ENCODE results near the gene METTL24.
"Not testable (repeated sequence)": the region's sequence is repeated elsewhere in the genome, so short reads cannot be mapped to it uniquely, and the experiment has no call there.

Gene METTL24

GRCh38 chr6:110265273-110265672 is 92.9 kb downstream of the METTL24 start:
- DNase-seq (ENCODE audit: low read depth) = no peak

- DNase-seq (ENCODE audit: low read depth) = no peak
These were observed 101.8 kb downstream of the METTL24 start for GRCh38 chr6:110256366-110256765.

DNA sequence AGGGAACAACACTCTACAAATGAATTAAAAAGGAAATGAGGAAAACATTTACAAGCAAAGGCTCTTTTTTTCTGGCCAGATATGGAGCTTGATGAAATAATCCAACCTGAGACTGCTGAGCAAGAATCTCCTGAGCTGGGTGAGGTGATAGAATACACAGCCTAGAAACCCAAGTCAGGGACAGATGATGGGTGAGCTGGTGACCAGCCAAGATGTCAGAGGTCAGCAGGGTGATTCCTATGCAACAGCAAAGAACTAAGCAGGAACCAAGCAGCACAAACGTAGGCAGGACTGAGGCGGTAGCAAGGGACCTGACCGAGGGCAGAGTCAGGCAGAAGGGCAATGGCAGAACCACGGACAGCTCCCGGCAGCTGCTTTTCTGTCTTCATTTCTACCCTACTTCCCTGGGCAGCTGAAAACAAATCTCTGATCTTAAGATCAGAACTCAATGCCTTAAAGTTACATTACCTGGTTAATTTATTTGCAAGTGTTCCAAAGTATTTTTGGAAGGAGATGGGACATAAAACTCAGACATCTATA is 102.9 kb downstream of the METTL24 start:
- DNase-seq (ENCODE audit: low read depth) = peak; percentile 6

DNA sequence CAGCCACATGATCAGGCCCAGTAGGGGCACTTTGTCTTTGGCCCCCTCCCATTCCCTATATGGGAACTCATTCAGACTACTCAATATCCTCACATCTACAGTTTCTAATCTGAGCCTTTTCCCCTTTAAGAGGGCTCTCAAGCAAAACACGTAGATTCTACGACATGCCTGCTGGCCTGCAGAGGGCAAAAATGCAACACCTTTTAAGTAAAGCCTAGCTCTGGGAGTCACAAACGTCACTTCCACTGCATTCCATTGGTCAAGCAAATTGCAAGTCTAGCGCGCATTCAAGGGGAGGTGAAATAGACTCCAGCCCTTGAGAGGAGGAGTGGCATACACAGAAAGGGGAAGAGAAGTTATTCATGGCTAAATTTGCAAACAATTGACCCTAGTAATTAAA is 107.3 kb downstream of the METTL24 start:
- no peak for DNase-seq (ENCODE audit: low read depth)

- DNase-seq (ENCODE audit: low read depth) = no peak
These were observed 108.1 kb downstream of the METTL24 start for GRCh38 chr6:110250058-110250457.

GRCh38 chr6:110246900-110247546 is 111.1 kb downstream of the METTL24 start:
- DNase-seq (ENCODE audit: low read depth) = no peak

DNA sequence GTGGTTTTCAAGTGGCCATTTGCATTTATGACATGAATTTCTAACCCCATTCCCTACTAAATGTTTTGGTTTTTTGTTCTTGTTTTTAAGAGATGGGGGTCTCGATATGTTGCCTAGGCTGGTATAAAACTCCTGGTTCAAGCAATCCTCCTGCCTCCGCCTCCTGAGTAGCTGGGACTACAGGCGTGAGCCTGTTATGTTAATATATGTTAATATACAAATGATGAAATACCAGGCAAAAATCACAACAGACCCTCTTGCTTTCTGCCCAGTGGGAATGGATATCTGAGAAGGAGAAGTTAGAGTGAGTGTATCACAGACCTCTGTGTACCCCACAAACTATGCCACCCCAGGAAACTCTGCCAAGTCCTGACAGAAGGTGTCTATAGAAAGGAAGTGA is 111.8 kb downstream of the METTL24 start:
- DNase-seq (ENCODE audit: low read depth) = no peak

GRCh38 chr6:110244621-110245020 is 113.5 kb downstream of the METTL24 start:
- DNase-seq (ENCODE audit: low read depth) = peak; percentile 1

DNA sequence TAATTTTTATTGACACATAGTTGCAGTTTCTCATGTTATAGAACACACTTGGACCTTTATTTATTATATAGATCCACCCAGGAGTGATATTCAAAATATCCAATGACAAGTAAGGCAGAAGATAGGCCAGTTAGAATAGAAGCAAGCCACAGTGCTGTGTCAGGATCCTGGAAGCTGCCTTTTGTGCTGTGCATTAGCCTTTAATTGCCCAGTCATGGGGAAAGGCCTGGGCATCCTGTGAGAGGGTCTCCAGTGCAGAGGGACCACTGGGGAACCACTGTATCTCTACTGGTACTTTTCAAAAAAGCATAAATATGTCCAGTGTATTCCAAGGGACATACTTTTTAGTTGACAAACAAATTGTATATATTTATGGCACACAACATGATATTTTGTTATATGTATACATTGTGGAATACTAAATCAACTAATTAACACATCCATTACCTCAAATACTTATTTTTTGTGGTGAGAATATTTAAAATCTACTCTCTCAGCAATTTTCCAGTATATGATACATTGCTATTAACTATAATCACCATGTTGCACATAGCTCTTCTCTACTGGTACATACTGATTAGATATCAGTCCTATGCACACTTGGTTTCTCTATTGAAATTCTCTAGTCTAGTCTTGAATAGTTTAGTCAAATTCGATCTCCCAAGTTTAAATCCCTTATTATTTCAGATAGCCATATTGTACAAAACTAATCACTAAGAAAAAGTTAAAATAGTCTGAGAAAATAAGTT is 118.4 kb downstream of the METTL24 start:
- DNase-seq (ENCODE audit: low read depth) = no peak

GRCh38 chr6:110236007-110236406 is 122.1 kb downstream of the METTL24 start:
- not testable (repeated sequence) for DNase-seq (ENCODE audit: low read depth)

DNA sequence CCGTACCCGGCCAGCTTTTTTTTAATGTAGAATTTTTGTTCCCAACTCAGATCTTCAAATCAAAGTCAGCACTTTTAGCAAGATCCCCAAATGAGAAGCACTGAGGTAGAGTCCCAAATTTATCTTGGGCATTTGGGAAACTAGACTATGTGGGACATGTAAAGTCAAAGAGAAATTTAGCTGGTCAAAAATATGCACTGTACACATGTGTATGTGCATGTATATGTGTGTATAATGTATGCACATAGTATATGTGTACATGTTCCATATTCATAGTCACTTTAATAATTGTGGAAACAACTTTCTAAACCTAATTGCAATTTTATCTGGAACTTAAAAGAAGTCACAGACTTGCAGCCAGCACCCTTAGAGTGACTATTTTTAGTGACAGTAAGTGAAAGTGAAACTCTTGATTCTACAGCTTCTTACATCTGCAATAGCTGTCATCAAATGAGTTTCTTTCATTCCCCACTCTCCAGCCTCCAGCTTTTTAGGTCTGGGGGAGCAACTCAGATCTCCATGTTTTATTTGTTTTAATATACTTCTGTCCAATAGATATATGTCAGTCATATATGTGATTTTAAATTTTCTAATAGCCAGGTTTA is 124.3 kb downstream of the METTL24 start:
- peak; percentile 5 for DNase-seq (ENCODE audit: low read depth)

DNA sequence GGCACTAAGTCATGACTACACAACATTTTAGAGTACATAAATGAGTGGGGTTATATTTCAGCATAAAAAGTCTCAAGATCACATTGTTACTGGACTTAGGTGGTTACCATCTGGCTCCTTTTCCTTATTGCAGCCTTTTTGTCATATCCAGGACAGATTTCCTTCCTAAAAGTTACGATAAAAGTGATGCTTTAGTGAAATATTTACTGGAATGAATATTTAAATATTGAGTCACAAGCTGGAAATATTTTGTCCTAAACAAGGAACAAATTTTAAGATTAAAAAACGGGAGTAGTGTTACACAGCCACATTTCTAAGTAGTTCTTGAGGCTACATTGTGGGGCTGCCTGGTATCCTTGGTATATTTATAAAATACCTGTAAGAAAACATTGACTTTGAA is 125.7 kb downstream of the METTL24 start:
- DNase-seq (ENCODE audit: low read depth) = peak; percentile 1

DNA sequence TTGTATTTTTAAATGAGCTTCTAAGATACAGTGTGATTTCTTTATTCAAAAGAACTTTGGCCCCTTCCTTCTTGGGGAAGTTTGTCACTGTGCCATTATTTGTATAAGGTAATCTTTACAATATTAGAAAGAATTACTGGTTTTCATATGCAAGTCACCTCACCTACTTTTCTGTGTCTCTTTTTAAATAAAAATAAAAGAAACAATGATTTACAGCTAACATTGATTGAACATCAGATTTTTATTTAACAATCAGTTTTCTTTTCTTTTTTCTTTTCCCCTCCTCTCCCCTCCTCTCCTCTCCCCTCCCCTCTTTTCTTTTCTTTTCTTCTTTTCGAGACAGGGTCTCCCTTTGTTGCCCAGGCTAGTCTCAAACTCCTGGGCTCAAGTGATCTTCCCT is 131.9 kb downstream of the METTL24 start:
- no peak for DNase-seq (ENCODE audit: low read depth)

DNA sequence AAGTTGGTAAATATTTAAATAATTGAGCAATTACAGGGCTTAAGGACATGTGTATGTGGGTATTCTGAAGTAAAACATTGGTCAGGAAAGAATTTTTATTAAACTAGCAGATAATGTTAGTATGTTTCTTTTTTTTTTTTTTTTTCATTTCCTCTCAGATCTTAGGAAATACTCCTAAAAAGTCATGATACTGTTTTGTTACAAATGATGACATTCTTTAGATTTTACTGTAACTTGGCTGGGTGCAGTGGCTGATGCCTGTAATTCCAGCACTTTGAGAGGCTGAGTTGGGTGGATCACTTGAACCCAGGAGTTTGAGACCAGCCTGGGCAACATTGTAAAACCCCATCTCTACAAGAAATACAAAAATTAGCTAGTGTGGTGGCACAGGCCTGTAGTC is 136.4 kb downstream of the METTL24 start:
- DNase-seq (ENCODE audit: low read depth) = no peak

DNA sequence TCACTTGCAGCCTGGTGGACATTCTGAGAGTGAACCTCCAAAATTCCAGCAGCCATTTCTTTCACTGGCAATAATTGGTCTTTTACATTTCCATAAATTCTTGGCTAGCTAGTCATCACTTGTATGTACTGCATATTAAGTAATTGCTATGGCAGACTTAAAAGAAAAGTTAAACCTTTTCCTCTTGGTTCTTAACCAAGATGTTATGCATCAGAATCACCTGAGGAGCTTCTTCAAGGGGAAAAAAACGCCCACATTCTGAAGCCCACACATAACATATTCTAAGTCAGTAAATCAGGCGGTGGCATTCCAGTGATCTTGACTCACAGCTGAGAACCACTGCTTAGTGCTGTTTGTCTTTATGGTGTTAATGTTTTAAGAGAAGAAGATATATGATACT is 140.9 kb downstream of the METTL24 start:
- no peak for DNase-seq (ENCODE audit: low read depth)

GRCh38 chr6:110216140-110216539 is 142.0 kb downstream of the METTL24 start:
- no peak for DNase-seq (ENCODE audit: low read depth)

- DNase-seq (ENCODE audit: low read depth) = no peak
These were observed 143.8 kb downstream of the METTL24 start for GRCh38 chr6:110214338-110214737.

GRCh38 chr6:110211753-110212152 is 146.4 kb downstream of the METTL24 start:
- DNase-seq (ENCODE audit: low read depth) = no peak

DNA sequence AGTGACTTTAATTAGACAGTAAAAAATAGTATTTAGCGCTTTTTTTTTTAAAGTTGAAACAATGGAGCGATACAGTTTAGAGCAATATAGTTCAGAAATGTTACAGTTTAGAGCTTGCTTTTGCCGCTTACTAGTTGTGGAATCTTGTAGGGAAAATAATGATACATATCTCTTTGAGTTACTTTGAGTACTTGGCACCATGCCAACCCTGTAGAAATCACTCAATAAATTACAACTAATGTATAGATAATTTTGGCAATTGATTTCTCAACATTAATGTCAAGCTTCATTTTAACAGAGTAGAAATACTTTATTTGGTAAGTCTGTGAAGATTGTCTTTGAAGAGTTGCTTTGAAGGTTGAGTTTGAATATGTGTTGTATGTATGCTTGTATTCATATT is 150.5 kb downstream of the METTL24 start:
- DNase-seq (ENCODE audit: low read depth) = no peak

GRCh38 chr6:110201151-110201884 is 156.8 kb downstream of the METTL24 start:
- DNase-seq (ENCODE audit: low read depth) = no peak

DNA sequence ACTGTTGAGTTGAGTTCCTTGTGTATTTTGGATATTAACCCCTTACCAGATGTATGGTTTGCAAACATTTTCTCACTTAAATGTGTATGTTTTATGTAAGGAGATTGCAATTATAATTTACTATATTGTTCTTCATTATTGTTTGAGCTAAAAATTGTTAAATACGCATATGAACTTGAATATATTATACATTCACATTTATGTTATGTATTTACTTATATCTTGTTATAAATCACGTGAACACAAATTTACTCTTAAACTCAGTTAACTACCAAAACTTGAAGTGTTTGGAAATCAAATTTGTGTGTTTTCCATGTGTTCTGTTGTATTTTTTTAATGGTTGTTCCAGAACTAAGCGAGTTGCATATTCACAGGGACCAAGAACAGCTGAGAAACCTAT is 159.6 kb downstream of the METTL24 start:
- DNase-seq (ENCODE audit: low read depth) = no peak

DNA sequence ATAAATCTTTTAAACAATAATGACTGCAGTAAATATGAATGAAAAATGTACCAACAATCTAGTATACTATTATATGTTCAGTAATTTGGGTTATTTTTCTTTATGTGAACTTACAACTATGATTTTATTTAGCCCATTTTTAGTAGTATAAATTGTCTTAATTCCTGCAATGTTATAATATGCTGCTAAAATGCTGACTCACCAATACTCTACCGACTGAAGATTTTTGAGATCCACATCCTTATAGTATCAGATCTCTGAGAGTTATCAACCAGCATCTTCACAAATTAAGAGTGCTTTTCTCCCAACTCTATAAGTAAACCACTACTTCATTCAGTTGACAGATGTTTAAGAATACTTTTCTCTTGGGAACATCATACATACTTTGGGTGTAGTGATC is 161.3 kb downstream of the METTL24 start:
- no peak for DNase-seq (ENCODE audit: low read depth)
